ENCODE results near the gene DPYD.

DPYD gene

DNA sequence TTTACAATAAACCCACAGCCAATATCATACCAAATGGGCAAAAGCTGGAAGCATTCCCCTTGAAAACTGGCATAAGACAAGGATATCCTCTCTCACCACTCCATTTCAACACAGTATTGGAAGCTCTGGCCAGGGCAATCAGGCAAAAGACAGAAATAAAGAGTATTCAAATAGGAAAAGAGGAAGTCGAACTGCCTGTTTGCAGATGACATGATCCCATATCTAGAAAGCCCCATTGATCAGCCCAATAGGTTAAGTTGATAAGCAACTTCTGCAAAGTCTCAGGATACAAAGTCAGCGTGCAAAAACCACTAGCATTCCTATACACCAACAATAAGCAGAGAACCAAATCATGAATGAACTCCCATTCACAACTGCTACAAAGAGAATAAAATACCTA lies 235.5 kb downstream of the DPYD start:
- DNase-seq (ENCODE audit: low spot score), result no peak

DNA sequence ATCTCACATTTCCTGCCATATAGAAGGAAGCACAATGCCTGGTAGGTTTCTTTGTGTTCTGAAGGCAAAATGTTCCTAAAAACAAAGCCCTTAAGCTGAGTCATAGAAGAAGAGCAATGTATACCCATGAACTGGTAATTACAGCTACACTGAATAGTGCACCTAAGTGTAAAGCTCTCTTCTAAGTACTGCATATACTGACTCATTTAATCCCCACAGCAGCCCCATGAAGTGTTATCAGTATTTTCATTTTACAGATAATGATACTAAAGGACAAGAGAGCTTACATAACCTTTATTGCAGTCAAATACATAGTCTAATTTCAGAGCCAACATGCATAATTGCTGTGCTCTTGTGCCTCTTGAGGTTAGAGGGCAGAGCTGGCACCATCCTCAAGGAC lies 239.9 kb downstream of the DPYD start:
- peak; percentile 11 for DNase-seq (ENCODE audit: low spot score)

DNA sequence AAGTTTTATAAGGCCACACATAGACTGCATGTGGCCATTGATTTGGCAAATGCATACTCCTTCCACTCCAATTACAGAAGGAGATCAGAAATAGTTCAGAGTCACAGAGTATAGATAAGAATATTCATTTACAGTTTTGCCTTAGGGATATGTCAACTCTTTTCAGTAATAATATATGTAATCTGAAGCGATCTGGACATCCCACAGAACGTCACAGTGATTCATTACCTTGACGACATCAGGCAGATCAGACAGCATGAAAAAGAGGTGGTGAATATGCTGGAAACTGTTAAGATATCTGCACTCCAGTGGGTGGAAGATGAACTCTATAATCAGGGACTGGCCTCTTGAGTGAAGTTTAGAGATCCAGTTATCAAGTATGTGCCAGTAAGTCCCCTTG lies 240.4 kb downstream of the DPYD start:
- no peak for DNase-seq (ENCODE audit: low spot score)

DNA sequence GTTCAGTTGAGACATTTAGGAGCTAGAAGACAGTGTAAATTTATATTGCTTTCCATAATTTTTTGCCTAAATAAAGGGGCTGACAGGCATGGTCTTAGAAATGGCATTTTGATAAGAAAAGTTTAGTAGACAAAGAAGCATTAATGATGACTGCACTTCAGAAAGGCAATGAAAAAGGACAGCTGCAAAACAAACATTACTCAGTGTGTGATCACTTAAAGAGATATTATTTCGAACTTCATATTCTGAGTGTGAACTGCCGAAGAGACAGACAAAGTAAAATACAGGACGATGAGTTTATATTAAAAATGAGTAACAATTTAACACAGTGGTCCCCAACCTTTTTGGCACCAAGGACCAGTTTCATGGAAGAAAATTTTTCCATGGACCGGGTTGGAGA lies 243.1 kb downstream of the DPYD start:
- no peak for DNase-seq (ENCODE audit: low spot score)

DNA sequence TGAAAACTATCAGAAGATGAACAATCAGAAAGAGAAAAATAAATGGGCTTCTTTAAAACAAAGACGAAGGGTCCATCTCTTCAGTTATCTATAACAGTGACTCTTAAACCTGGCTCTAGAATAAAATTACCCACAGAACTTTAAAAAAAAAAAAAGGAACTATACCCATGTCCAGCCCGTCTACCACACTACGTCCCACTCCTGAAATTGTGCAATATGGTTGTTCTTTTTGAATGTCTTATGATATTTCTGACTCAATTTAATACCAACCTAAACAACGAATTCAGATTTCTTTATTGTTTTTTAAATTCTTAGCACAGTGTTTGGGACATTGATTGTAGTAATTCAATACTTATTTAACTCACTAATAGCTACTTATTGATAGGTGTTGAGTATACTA lies 246.3 kb downstream of the DPYD start:
- DNase-seq (ENCODE audit: low spot score), result no peak

DNA sequence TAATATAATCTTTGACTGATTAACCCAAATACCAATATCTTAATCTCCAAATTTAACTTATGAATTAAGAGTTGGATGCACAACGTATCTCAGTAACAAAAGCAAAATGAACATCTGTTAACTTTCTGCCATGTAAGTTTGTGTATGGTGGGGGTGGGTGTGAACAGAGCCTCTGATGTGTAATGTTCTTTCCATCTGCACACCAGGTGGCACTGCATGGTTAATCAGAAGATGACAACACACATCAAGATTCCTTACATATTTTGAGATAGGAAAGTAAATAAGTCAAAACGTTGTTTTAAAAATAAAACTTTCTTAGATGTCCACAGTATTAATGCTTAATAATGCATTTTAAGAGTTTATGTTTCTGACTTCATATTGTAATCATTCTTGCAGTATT lies 251.9 kb downstream of the DPYD start:
- DNase-seq (ENCODE audit: low spot score), result no peak

DNA sequence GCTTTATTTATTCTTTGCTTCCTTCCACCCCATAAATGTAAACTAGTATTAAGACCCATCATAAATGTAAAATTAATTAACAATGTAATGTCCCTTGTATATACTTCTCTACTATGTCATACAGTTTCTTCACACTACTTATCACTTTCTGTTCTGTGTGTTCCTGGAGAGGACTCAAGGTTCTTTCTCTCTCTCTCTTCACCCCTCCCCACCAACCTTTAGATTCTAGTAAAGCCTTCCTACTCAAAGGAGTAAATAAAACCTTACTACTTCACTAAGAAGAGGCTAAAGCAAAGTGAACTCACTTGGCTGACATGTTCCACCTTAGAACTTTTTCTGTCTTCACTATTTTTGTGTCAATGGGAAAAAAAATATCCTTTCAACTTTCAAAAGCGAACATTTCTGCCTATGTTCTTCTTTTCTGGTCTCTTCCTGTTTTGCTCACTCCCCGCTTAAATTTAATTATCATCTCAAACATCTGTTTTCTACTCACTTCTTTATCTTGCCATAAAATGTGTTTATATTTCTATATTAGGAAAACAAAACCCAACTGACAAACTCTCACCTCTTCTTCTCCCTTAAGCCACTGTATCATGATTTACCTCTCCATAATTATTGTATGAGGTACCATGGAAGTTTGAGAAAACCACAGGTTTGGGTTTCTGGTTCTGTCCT lies 260.3 kb downstream of the DPYD start:
- no peak for DNase-seq (ENCODE audit: low spot score)

DNA sequence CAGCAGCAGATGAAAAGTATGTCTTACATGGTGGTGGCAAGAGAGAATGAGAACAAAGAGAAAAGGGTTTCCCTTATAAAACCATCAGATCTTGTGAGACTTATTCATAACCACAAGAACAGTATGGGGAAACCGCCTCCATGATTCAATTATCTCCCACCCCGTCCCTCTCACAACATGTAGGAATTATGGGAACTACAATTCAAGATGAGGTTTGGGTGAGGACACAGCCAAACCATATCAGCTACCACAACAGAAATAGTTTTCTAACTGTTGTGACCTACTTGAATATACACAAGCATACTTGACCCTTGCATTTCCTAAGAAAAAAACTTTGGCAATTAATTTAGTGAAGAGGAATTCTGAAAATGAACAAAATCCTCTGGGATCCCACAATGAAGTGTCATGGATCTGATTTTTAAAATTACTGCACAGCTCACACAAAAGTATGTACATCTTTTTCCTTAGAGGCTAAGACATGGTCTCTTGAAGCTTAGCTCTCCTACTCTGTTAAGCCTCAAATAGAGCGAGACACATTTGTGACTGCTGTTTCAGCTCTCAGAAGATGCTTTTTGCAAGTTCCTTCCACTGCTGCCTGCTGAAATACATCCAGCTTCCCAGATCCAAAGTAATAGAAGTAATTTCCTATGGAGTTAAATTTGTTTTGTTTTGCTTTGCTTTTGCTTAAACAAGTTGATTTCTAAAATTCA lies 265.8 kb downstream of the DPYD start:
- no peak for DNase-seq (ENCODE audit: low spot score)

DNA sequence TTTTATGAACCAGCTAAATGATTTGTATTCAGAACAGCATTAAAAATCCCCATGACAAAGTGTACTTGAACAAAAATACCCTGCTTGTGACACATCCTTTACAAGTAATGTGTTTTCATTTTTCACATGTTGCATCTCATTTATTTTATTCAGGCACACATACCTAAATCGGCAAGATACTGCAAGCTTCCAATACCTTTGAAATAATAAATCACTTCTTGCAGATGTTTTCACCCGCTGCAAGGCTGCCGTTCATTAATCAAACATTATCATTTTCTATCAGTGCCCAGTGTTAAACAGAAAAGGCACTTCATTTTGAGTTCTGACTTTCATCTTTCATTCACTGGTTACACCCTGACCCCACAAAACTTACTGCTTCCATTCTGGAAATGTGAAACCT lies 269.6 kb downstream of the DPYD start:
- DNase-seq (ENCODE audit: low spot score), result no peak

DNA sequence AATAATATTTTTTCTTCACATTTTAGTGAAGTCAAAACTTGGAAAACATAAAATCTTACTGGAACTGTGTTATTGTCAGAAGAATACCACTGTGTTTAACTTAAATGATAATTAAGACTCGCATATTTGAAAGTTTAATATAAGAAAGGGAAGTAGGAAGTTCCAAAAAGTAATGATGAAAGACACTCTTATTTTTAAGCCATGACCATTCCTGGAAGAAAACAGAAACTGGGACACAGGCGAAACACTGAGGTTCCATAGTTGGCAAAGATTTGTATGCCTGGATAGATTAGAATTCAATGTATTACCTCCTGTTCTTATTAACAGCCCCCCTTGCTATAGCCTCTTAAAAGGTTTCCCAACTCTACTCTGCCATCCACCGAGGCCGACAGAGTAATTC lies 271.2 kb downstream of the DPYD start:
- no peak for DNase-seq (ENCODE audit: low spot score)

DNA sequence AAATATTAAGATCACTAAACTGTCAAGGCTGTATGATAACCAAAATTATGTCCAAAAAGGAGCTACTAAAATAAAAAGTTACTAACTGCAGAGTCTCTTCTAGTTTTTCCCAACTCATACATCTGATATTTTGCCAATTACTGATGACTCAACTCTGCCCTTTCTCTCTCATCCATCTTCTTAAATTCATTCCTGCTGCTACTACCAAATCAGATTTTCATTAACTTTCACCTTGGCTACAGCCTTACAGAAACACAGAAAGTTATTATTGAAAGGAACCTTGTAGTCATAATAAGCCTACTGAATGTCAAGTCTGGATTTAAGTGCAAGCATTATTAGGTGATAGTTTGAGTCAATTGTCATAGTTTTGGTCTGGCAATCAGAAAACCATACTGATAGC lies 273.1 kb downstream of the DPYD start:
- DNase-seq (ENCODE audit: low spot score), result no peak

DNA sequence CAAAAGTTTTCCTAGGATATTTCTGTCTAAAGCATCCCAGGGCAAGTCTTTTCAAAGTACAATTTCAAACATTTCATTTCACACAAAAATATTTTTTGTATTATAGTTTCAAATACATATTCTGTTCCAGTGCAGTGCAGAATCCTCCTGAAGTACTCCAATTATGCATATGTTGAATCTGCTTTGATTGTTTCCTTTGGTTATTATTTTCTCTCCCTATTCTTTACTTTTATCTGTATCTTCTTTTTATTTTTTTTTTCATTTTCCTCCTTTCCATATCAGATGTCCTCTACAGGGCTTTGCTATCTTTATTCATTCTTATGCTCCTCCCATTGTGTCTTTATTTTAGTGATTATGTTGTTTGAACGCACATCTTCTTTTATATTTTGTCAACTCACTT lies 274.8 kb downstream of the DPYD start:
- no peak for DNase-seq (ENCODE audit: low spot score)

DNA sequence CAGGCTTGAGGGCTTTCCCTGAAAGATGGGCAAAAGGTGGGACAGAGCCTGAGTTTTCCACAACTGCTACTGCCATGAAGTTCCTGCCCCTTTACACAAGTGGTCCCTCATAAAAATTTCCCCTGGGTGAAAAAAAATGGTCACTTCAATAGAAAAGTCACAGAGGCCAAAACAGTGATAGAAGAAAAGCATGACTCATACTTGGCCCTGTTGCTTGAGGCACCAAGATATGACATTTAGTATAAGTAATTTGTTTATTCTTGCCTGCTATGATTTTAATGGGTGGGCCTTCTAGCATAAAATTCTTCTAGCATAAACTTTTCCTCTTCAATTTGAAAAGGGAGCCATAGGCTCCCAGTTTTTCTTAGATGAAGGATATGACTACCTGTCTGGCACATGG lies 280.2 kb downstream of the DPYD start:
- no peak for DNase-seq (ENCODE audit: low spot score)

DNA sequence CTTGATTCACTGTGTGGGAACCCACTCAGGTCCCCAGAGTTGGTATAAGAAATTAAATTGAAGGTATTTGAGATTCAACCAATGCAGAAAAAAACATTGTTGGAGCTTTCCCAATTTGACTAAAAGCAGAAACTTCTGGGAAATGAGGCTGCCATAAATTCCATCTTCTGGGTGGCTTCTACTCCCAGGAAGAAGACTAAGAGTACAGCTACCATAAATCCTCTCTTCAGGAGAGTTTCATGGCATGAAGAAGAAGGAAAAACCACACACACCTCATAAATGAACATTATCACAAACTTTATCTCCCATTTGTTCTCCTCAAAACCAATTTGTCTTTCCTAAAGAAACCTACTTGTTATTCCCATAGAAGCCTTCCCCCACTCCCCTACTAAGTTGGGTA lies 283.9 kb downstream of the DPYD start:
- DNase-seq (ENCODE audit: low spot score), result no peak

DNA sequence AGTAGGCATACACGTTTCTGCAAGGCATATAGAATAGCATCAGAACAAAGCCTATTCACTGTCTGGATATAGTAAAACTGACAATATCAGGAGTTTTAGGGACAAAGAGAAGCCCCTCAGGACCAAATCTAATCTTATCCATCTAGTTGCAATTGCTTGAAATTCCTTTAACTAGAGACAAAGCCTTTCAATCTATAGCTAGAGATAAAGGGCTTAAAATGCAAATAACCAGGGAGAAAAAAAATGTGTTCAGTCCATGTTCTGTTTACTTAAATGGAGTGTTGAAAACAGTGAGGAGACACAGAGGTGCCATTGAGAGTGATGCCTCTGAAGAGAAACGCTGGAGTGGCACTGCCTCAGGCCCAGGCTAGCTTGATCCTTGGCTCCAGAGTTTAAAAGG lies 286.1 kb downstream of the DPYD start:
- no peak for DNase-seq (ENCODE audit: low spot score)

DNA sequence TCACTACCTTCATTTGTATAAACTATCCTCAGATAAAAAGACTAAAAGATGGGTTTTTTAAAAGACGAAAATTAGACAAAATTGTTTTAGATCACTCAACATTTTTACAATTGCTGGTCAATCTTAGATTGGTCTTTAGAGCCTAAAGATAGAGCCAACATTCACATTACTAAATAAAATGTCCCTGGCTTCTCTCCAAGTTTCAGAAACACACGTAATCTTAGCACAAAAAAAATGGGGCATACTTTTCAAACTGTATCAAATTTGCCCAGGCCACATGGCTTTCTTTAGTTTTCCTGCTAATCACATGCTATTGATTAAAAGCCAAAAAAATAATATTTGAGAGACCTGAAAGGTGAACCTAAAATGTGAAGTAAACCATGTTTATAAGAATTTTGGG lies 288.1 kb downstream of the DPYD start:
- DNase-seq (ENCODE audit: low spot score), result no peak

DNA sequence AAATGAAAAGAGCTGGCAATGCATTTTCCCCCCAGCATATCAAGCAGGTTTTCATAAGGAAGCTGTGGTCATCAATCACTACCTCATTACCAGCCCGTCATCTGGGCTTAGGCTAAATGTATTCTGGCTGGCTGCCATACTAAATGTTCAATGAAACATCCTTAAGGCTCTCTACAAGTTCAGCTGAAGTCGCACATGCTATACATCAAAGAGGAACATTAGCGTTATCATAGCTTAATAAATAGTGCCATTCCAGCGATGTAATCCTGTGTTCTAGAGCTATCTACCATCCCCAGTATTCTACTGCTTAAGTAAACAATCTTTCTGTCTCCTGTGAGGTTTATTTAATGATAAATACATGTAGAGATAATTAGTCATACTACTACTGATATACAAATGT lies 288.8 kb downstream of the DPYD start:
- DNase-seq (ENCODE audit: low spot score), result no peak

DNA sequence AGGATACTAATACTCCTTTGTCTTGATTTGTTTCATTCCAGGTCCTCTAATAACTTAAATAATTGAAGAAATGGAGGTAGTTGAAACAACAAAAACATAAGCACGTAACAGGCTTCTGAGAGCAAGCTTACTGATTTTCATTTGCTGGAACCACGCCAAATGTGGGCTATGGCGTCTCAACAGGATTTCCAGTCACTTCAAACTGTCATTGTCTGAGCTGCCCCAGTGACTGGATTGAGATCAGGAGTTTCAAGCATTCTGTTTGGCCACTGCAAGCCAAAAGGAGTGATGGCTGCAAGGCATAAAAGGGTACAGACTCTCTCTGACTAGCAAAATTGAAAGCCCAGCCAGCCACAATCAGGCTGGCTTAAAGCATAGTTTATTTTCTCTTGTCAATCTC lies 289.9 kb downstream of the DPYD start:
- no peak for DNase-seq (ENCODE audit: low spot score)

DNA sequence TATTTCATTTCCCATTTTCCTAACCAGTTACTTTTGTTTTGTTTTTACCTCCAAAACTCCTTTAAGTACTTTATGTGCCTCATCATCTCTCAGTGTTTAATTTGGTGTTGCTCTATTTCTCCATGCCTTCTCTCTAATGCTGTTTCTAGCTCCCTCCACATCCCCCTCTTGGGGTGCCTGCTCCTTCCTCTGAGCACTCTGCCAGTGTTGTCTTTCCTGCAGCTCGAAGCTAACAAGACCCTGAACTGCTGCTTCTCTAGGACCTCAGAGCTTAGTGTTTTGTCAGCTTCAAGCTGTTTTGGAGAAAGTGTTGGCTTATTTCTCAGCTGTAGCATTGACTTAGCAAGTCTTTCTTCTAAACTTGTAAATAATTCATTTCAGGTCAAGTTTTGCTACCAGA lies 290.6 kb downstream of the DPYD start:
- DNase-seq (ENCODE audit: low spot score), result no peak

DNA sequence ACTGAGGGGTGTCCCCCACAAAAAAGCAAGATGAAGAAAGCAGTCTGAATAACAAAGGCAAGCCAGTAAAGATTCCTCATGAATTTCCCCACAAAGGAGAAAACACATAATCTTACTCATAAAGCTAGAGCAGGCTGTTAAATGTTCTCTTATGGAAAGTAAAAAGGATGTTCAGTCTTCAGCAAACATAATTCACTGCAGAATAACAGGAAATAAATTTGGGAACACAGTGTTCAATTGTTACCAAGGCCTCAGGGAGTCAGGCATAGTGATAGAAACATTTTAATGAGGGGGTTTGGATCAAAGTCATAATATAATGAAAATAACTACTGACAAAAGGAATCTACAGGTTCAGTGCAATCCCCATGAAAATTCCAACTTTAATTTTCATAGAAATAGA lies 297.6 kb downstream of the DPYD start:
- DNase-seq (ENCODE audit: low spot score), result no peak

DNA sequence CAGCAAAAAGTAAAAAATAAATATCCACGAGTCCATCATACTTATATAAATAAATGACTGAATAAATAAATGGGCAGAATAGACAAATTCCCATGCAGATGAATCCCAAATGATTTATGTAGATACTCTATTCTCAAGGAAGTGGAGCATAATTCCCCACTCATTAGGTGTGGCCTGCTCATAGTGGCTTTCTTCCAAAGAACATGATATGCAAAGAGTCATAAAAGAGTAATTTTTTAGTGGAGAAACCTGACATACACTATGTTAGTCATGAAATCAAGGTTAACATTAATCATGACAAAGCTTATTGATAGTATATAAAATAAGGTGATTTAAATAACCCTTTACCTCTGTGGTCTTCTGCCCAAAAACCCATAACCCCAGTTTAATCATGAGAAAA lies 298.9 kb downstream of the DPYD start:
- DNase-seq (ENCODE audit: low spot score), result no peak

DNA sequence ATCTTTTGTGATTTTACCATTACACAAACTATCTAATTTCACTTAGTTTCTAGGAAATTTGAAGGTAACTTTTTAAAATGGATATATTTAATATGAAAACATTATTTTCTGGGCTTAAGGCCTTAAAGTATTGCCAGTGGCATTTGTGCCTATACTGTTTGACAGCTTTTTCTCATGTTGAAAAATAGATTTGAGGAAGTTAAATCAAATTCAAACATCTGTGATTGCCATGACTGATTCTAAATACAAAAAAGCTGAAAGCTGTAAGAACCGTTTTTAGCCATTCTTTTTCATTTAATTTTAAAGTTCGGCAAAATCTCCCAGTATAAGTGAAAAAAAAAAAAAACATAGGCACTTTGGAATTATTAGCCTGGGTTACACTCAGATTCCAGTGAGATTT lies 301.1 kb downstream of the DPYD start:
- DNase-seq (ENCODE audit: low spot score), result no peak

DNA sequence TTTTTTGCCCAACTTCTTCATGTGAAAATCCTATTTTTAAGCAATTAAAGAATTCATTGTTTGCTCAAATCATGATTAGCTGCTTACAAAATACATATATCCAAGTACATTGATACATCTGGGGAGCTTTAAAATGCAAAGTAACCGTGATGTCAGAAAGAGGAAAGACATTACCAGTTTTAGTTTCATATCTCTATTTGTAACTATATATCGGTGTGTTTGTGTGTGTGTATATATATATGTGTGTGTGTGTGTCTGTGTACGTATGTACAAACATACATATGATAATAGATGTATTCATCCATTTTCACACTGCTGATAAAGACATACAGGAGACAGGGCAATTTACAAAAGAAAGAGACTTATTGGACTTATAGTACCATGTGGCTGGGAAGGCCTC lies 310.1 kb downstream of the DPYD start:
- no peak for DNase-seq (ENCODE audit: low spot score)

DNA sequence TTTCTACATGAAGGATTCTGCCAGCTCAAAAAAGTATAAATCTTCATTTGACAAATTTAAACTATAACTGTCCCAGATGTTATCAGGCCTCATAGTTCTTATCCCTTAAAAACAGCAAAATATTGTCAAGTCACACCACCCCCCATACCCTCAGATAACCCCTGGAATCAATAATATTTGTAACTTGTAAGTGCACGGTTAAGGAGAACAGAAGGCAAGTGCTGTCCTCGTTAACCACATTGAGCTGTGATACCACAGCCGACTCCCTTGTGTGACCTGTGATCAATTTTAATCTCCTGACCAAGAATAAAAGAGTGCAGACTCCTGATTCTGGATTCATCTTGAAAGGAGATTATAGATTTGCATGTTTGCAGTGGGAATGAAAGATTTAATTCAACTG lies 310.7 kb downstream of the DPYD start:
- no peak for DNase-seq (ENCODE audit: low spot score)
